SK-N-SH (cell line): Measurements from ENCODE around the gene SLCO3A1. TPM values are rescaled to one million over a fixed set of nuclear protein-coding genes. Genes with fewer than 3 reads are reported as not detected.

Experiments used
- CTCF ChIA-PET: fragments of 300-600, 350-600 bp; formaldehyde crosslinking; extraction: SDS; loops from one replicate; lab custom pipeline; 2021; lab: Yijun Ruan, JAX
- POLR2A ChIA-PET: fragments of 350-600 bp; sonication (Branson Sonifier 250); formaldehyde crosslinking; extraction: SDS; loops from one replicate; lab custom pipeline; 2020; ENCODE audit warnings: antibody characterized with exemption, inconsistent platforms; lab: Yijun Ruan, JAX
- DNase-seq: peaks from one replicate; pipeline ENCODE4 v3.0.0; 2012
- H2AFZ ChIP-seq: fragments of 200-600 bp; sonication (generic); 2 replicates; pipeline ENCODE4 v1.8.1; 2016; ENCODE audit warnings: antibody characterized with exemption, mild to moderate bottlenecking, low read depth
- H3F3A ChIP-seq: fragments of 200-600 bp; sonication (generic); replicated peaks from 2 replicates; pipeline ENCODE3; 2016; ENCODE audit warnings: antibody characterized with exemption, mild to moderate bottlenecking; ENCODE audit not compliant: insufficient read depth
- H3K27ac ChIP-seq, 2 experiments: fragments of 200-500 bp in 1 of 2; fragments of 200-600 bp in 1 of 2; sonication (Bioruptor generic) in 1 of 2; sonication (generic), shearing (Covaris generic) in 1 of 2; 2 replicates each; pipeline versions ENCODE4 v1.5.1 to v1.6.1; 2014 to 2016; ENCODE audit warnings: low read depth in 2 of 2, inconsistent platforms in 1 of 2, low read length in 1 of 2, mild to moderate bottlenecking in 1 of 2, mixed read lengths in 1 of 2
- H3K27me3 ChIP-seq: fragments of 200-600 bp; sonication (generic), shearing (Covaris generic); 2 replicates; pipeline ENCODE4 v1.6.1; 2016; ENCODE audit warnings: mixed run types; ENCODE audit not compliant: insufficient read depth
- H3K36me3 ChIP-seq, 2 experiments: fragments of 200-500 bp in 1 of 2; fragments of 200-600 bp in 1 of 2; sonication (Bioruptor generic) in 1 of 2; sonication (generic) in 1 of 2; replicated peaks in 1 of 2; 2 replicates each; pipeline versions ENCODE3 to v1.5.1; 2014 to 2016; ENCODE audit warnings: low read length in 1 of 2, mild to moderate bottlenecking in 1 of 2; ENCODE audit not compliant: insufficient read depth in 2 of 2, control insufficient read depth in 1 of 2
- H3K4me1 ChIP-seq, 2 experiments: fragments of 200-500 bp in 1 of 2; fragments of 200-600 bp in 1 of 2; sonication (Bioruptor generic) in 1 of 2; sonication (generic), shearing (Covaris generic) in 1 of 2; 2 replicates each; pipeline versions ENCODE4 v1.5.1 to v1.6.1; 2014 to 2016; ENCODE audit warnings: low read depth in 1 of 2, low read length in 1 of 2, mixed run types in 1 of 2; ENCODE audit not compliant: insufficient read depth in 2 of 2, control insufficient read depth in 1 of 2
- H3K4me2 ChIP-seq: fragments of 200-600 bp; sonication (generic), shearing (Covaris generic); 2 replicates; pipeline ENCODE4 v1.6.1; 2017; ENCODE audit warnings: mixed run types
- H3K4me3 ChIP-seq, 2 experiments: fragments of 200-500 bp in 1 of 2; fragments of 200-600 bp in 1 of 2; sonication (Bioruptor generic) in 1 of 2; sonication (generic), shearing (Covaris generic) in 1 of 2; 2 replicates each; pipeline versions ENCODE4 v1.5.1 to v1.8.1; 2014 to 2016; ENCODE audit warnings: low read depth in 2 of 2, inconsistent platforms in 1 of 2, low read length in 1 of 2, mild to moderate bottlenecking in 1 of 2, mixed read lengths in 1 of 2, moderate library complexity in 1 of 2
- H3K79me2 ChIP-seq: fragments of 200-600 bp; sonication (generic); 2 replicates; pipeline ENCODE4 v1.8.1; 2017; ENCODE audit warnings: mild to moderate bottlenecking; ENCODE audit not compliant: insufficient read depth
- H3K9ac ChIP-seq: fragments of 200-600 bp; sonication (generic); 2 replicates; pipeline ENCODE4 v1.6.1; 2017; ENCODE audit warnings: mixed run types
- H3K9me2 ChIP-seq: fragments of 200-600 bp; sonication (generic); 2 replicates; pipeline ENCODE4 v1.6.1; 2017; ENCODE audit warnings: mixed run types
- H3K9me3 ChIP-seq: fragments of 200-600 bp; sonication (generic); 2 replicates; pipeline ENCODE4 v1.6.1; 2017; ENCODE audit warnings: mixed run types, mild to moderate bottlenecking, moderate library complexity
- H4K20me1 ChIP-seq: fragments of 200-600 bp; sonication (generic); 2 replicates; pipeline ENCODE4 v1.6.1; 2017; ENCODE audit warnings: mild to moderate bottlenecking, mixed run types; ENCODE audit not compliant: insufficient read depth
- CHD2 ChIP-seq: fragments of 150-350 bp; IDR thresholded peaks from 2 replicates; pipeline ENCODE4 v1.6.1; 2018; ENCODE audit warnings: low read length; ENCODE audit not compliant: partially characterized antibody
- ELF1 ChIP-seq: IDR thresholded peaks from 2 replicates; pipeline ENCODE4 v1.4.0; 2012
- EP300 ChIP-seq, 2 experiments: IDR thresholded peaks; 2 replicates each; pipeline versions ENCODE4 v1.4.0 to v1.6.1; 2012; ENCODE audit warnings: borderline replicate concordance in 1 of 2, low read depth in 1 of 2, low read length in 1 of 2
- FOSL2 ChIP-seq: IDR thresholded peaks from 2 replicates; pipeline ENCODE4 v1.4.0; 2012; ENCODE audit warnings: low read depth, mild to moderate bottlenecking, moderate library complexity, borderline replicate concordance
- GABPA ChIP-seq: IDR thresholded peaks from 2 replicates; pipeline ENCODE4 v1.4.0; 2012; ENCODE audit warnings: low read depth, mild to moderate bottlenecking
- JUND ChIP-seq: IDR thresholded peaks from 2 replicates; pipeline ENCODE4 v1.4.0; 2012
- MEF2A ChIP-seq: IDR thresholded peaks from 2 replicates; pipeline ENCODE4 v1.4.0; 2012; ENCODE audit warnings: low read depth, borderline replicate concordance
- NRF1 ChIP-seq: IDR thresholded peaks from 2 replicates; pipeline ENCODE4 v1.6.1; 2012; ENCODE audit warnings: low read depth, mild to moderate bottlenecking, low read length
- RAD21 ChIP-seq: IDR thresholded peaks from 2 replicates; pipeline ENCODE4 v1.6.1; 2012; ENCODE audit warnings: mild to moderate bottlenecking, low read length
- RXRA ChIP-seq: IDR thresholded peaks from 2 replicates; pipeline ENCODE4 v1.4.0; 2012; ENCODE audit warnings: low read depth, mild to moderate bottlenecking, borderline replicate concordance
- SIN3A ChIP-seq: IDR thresholded peaks from 2 replicates; pipeline ENCODE4 v1.6.1; 2012; ENCODE audit warnings: low read depth, mild to moderate bottlenecking, low read length, moderate library complexity, borderline replicate concordance
- SMC3 ChIP-seq: IDR thresholded peaks from 2 replicates; pipeline ENCODE4 v1.6.1; 2012; ENCODE audit warnings: low read depth, low read length, improper control_type of control experiment
- TCF12 ChIP-seq: IDR thresholded peaks from 2 replicates; pipeline ENCODE4 v1.4.0; 2012
- TEAD4 ChIP-seq: IDR thresholded peaks from 2 replicates; pipeline ENCODE4 v1.4.0; 2012; ENCODE audit warnings: mild to moderate bottlenecking, borderline replicate concordance; ENCODE audit not compliant: insufficient read depth
- YY1 ChIP-seq: IDR thresholded peaks from 2 replicates; pipeline ENCODE4 v1.4.0; 2012; ENCODE audit warnings: low read depth, mild to moderate bottlenecking
- WGBS: methylation state at CpG from one replicate; pipeline ENCODE4 v1.1.6; 2017; ENCODE audit warnings: low lambda C conversion rate; 5-methylcytosine and 5-hydroxymethylcytosine counted together
- polyA plus RNA-seq, 3 experiments: library from polyadenylated mRNA; depleted of rRNA; stranded (reverse); fragments of >200 nt; gene quantifications; 2 replicates each; pipeline ENCODE4 v1.2.3, GENCODE V29; 2012
- TF ChIP-seq, protein P1 (sequence below): IDR thresholded peaks from 2 replicates; pipeline ENCODE4 v1.4.0; 2012; ENCODE audit warnings: low read depth, borderline replicate concordance
- TF ChIP-seq, protein P2 (sequence below): fragments of 200-600 bp; sonication (generic); IDR thresholded peaks from 2 replicates; pipeline ENCODE4 v1.6.1; 2017; ENCODE audit warnings: antibody characterized with exemption, mild to moderate bottlenecking, moderate library complexity
- TF ChIP-seq, protein P3 (sequence below): IDR thresholded peaks from 2 replicates; pipeline ENCODE4 v1.4.0; 2012; ENCODE audit warnings: low read depth
- TF ChIP-seq, protein P4 (sequence below): IDR thresholded peaks from 2 replicates; pipeline ENCODE4 v1.4.0; 2012; ENCODE audit warnings: low read depth, borderline replicate concordance
- TF ChIP-seq, protein P5 (sequence below): IDR thresholded peaks from 2 replicates; pipeline ENCODE4 v1.6.1; 2012; ENCODE audit warnings: mild to moderate bottlenecking, low read depth, low read length, moderate library complexity
- TF ChIP-seq, protein P6 (sequence below): fragments of 150-350 bp; IDR thresholded peaks from 2 replicates; pipeline ENCODE4 v1.6.1; 2017; ENCODE audit warnings: antibody characterized with exemption, low read length, low read depth, borderline replicate concordance

Gene SLCO3A1
- polyA plus RNA-seq, 1 of the 3 experiments (the other 2 are of a cell fraction): 19.7 TPM

DNA sequence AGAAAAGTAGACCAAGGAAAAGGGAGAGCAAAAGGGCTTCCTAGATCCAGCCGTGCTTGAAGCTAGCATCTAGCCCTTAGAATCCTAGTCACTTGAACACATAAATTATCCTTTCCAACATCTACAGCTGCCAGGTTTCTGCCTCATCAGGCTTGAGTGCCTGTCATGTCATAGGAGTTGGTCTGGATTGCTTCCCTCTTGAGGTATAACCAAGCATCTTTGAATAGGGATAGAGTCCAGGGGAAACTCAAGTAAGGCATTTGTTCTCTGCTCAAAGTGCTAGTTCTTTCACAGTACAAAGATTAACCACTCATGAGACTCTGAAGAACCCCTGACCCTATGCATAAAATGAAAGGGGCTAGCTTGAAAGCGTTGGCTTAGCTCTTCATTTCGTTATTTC, 72.3 kb downstream of the SLCO3A1 start:
- no peak for DNase-seq
- Histone ChIP-seq H3K9me2 (no peaks in the 10 kb centered on the region), H3K27ac (no peak overlapping the region), H3K4me3 (no peak overlapping the region), H3K79me2 (peaks cover 14% of the 10 kb centered on the region; the same call in 1 of the 2 replicates), H3K4me2 (no peak overlapping the region), H3K4me1 (peaks cover 6 to 19% of the 10 kb centered on the region in 2 experiments; a peak in 2 of 4 replicates), H3K36me3 (no peaks in the 10 kb centered on the region), H3F3A (no peaks in the 10 kb centered on the region), H3K27me3 (no peaks in the 10 kb centered on the region), H3K9ac (no peak overlapping the region), H3K9me3 (no peaks in the 10 kb centered on the region), H2AFZ (no peak overlapping the region), H4K20me1 (no peaks in the 10 kb centered on the region)
- ChIA-PET CTCF (interaction anchor here (0.9 kb wide), 1 partner anchor 16 kb away, joined by 3 read pairs; no protein-coding TSS in a partner anchor), POLR2A (no interaction called here)
- 98% methylated on average over 3 of the region's 3 CpGs for WGBS
- TF ChIP-seq MEF2A (no peak), TEAD4 (no peak), RAD21 (no peak), FOSL2 (no peak), EP300 (IDR thresholded peaks at IDR 0.05; ENCODE audit: borderline replicate concordance in 1 of 2, low read depth in 1 of 2, low read length in 1 of 2) (no peak), TCF12 (no peak), SIN3A (no peak), NRF1 (no peak), ELF1 (no peak), SMC3 (no peak)
- TF ChIP-seq, protein P1, sequence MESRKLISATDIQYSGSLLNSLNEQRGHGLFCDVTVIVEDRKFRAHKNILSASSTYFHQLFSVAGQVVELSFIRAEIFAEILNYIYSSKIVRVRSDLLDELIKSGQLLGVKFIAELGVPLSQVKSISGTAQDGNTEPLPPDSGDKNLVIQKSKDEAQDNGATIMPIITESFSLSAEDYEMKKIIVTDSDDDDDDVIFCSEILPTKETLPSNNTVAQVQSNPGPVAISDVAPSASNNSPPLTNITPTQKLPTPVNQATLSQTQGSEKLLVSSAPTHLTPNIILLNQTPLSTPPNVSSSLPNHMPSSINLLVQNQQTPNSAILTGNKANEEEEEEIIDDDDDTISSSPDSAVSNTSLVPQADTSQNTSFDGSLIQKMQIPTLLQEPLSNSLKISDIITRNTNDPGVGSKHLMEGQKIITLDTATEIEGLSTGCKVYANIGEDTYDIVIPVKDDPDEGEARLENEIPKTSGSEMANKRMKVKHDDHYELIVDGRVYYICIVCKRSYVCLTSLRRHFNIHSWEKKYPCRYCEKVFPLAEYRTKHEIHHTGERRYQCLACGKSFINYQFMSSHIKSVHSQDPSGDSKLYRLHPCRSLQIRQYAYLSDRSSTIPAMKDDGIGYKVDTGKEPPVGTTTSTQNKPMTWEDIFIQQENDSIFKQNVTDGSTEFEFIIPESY: no peak
- TF ChIP-seq, protein P2, sequence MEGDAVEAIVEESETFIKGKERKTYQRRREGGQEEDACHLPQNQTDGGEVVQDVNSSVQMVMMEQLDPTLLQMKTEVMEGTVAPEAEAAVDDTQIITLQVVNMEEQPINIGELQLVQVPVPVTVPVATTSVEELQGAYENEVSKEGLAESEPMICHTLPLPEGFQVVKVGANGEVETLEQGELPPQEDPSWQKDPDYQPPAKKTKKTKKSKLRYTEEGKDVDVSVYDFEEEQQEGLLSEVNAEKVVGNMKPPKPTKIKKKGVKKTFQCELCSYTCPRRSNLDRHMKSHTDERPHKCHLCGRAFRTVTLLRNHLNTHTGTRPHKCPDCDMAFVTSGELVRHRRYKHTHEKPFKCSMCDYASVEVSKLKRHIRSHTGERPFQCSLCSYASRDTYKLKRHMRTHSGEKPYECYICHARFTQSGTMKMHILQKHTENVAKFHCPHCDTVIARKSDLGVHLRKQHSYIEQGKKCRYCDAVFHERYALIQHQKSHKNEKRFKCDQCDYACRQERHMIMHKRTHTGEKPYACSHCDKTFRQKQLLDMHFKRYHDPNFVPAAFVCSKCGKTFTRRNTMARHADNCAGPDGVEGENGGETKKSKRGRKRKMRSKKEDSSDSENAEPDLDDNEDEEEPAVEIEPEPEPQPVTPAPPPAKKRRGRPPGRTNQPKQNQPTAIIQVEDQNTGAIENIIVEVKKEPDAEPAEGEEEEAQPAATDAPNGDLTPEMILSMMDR: no peak
- TF ChIP-seq, protein P3, sequence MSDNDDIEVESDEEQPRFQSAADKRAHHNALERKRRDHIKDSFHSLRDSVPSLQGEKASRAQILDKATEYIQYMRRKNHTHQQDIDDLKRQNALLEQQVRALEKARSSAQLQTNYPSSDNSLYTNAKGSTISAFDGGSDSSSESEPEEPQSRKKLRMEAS: no peak
- TF ChIP-seq, protein P4, sequence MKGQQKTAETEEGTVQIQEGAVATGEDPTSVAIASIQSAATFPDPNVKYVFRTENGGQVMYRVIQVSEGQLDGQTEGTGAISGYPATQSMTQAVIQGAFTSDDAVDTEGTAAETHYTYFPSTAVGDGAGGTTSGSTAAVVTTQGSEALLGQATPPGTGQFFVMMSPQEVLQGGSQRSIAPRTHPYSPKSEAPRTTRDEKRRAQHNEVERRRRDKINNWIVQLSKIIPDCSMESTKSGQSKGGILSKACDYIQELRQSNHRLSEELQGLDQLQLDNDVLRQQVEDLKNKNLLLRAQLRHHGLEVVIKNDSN: no peak

DNA sequence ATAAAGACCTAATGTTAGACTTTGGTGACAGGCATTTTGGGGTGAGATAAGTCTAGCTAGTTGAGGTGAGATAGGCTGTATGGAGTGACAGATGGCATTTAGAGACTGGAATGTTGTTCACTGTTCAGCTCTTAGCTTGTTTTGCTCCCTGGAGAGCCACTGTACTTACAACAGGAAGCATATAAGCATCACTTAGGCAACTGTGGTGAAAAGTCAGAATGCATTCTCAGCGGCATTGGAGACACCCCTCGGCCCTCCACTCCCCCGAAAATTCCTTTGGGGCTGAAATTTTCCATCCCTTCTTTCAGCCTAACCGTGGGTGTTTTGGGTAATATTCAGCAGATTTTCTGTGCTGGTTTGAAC, 73.4 kb downstream of the SLCO3A1 start:
- H3K36me3 ChIP-seq: no peaks in the 10 kb centered on the region
- POLR2A ChIA-PET: no interaction called here
- TF ChIP-seq CHD2 (no peak), FOSL2 (no peak), GABPA (no peak), YY1 (no peak), JUND (no peak), RXRA (no peak)
- TF ChIP-seq, protein P5, sequence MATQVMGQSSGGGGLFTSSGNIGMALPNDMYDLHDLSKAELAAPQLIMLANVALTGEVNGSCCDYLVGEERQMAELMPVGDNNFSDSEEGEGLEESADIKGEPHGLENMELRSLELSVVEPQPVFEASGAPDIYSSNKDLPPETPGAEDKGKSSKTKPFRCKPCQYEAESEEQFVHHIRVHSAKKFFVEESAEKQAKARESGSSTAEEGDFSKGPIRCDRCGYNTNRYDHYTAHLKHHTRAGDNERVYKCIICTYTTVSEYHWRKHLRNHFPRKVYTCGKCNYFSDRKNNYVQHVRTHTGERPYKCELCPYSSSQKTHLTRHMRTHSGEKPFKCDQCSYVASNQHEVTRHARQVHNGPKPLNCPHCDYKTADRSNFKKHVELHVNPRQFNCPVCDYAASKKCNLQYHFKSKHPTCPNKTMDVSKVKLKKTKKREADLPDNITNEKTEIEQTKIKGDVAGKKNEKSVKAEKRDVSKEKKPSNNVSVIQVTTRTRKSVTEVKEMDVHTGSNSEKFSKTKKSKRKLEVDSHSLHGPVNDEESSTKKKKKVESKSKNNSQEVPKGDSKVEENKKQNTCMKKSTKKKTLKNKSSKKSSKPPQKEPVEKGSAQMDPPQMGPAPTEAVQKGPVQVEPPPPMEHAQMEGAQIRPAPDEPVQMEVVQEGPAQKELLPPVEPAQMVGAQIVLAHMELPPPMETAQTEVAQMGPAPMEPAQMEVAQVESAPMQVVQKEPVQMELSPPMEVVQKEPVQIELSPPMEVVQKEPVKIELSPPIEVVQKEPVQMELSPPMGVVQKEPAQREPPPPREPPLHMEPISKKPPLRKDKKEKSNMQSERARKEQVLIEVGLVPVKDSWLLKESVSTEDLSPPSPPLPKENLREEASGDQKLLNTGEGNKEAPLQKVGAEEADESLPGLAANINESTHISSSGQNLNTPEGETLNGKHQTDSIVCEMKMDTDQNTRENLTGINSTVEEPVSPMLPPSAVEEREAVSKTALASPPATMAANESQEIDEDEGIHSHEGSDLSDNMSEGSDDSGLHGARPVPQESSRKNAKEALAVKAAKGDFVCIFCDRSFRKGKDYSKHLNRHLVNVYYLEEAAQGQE: no peak
- TF ChIP-seq, protein P6, sequence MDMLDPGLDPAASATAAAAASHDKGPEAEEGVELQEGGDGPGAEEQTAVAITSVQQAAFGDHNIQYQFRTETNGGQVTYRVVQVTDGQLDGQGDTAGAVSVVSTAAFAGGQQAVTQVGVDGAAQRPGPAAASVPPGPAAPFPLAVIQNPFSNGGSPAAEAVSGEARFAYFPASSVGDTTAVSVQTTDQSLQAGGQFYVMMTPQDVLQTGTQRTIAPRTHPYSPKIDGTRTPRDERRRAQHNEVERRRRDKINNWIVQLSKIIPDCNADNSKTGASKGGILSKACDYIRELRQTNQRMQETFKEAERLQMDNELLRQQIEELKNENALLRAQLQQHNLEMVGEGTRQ: no peak

More for the DNA sequence above, 73.4 kb downstream of the SLCO3A1 start:
- Histone ChIP-seq H2AFZ (no peak overlapping the region), H4K20me1 (no peaks in the 10 kb centered on the region), H3F3A (no peaks in the 10 kb centered on the region), H3K27me3 (no peaks in the 10 kb centered on the region), H3K9ac (no peak overlapping the region), H3K9me3 (no peaks in the 10 kb centered on the region), H3K9me2 (no peaks in the 10 kb centered on the region), H3K4me2 (no peak overlapping the region), H3K79me2 (peaks cover 13% of the 10 kb centered on the region; the same call in 1 of the 2 replicates), H3K4me3 (no peak overlapping the region), H3K4me1 (peaks cover 6 to 19% of the 10 kb centered on the region in 2 experiments; a peak in 2 of 4 replicates), H3K27ac (no peak overlapping the region)
- no peak for DNase-seq
- CTCF ChIA-PET: no interaction called here
- WGBS: 82% methylated on average over 4 of the region's 4 CpGs
